C4-2B (cell line): Measurements from ENCODE around the gene OR52K1.
"Not testable (repeated sequence)": the region's sequence is repeated elsewhere in the genome, so short reads cannot be mapped to it uniquely, and the experiment has no call there.

Experiments
- H3K27ac ChIP-seq: fragments of 450-650 bp; 2 replicates; pipeline ENCODE4 v1.5.1; 2017
- ZFX ChIP-seq: fragments of 450-650 bp; IDR thresholded peaks from 2 replicates; pipeline ENCODE4 v1.6.1; 2017
- TF ChIP-seq, protein P1 (sequence below): fragments of 450-650 bp; conservative IDR thresholded peaks from 2 replicates; pipeline ENCODE4 v1.5.1; 2017; ENCODE audit warnings: mild to moderate bottlenecking

Gene OR52K1

GRCh38 chr11:4522339-4522738, 39.9 kb downstream of the OR52K1 start:
- H3K27ac ChIP-seq, result no peak overlapping the region
- TF ChIP-seq, protein P1, sequence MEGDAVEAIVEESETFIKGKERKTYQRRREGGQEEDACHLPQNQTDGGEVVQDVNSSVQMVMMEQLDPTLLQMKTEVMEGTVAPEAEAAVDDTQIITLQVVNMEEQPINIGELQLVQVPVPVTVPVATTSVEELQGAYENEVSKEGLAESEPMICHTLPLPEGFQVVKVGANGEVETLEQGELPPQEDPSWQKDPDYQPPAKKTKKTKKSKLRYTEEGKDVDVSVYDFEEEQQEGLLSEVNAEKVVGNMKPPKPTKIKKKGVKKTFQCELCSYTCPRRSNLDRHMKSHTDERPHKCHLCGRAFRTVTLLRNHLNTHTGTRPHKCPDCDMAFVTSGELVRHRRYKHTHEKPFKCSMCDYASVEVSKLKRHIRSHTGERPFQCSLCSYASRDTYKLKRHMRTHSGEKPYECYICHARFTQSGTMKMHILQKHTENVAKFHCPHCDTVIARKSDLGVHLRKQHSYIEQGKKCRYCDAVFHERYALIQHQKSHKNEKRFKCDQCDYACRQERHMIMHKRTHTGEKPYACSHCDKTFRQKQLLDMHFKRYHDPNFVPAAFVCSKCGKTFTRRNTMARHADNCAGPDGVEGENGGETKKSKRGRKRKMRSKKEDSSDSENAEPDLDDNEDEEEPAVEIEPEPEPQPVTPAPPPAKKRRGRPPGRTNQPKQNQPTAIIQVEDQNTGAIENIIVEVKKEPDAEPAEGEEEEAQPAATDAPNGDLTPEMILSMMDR, result no peak
- no peak for TF ChIP-seq ZFX

DNA sequence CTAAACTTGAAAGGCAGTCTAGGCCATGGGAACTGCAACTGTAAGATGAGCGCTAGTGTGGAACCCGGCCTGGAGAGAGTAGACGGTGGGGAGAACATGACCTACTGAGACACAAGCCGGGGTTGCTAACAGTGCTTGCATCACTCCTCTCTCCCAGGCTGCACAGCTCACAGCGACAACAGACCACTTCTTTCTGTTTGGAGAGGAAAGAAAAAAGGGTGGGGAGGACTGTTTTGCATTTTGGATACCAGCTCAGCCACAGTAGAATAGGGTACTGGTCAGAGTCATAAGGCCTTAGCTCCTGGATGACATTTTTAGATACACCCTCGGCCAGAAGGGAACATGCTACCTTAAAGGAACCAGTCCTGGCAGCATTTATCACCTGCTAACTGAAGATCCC, 40.3 kb downstream of the OR52K1 start:
- no peak overlapping the region for H3K27ac ChIP-seq
- no peak for TF ChIP-seq ZFX
- TF ChIP-seq, protein P1, result no peak

GRCh38 chr11:4523666-4524065, 41.2 kb downstream of the OR52K1 start:
- no peak for TF ChIP-seq ZFX
- TF ChIP-seq, protein P1, result no peak
- no peak overlapping the region for H3K27ac ChIP-seq

GRCh38 chr11:4527926-4528325, 45.5 kb downstream of the OR52K1 start:
- TF ChIP-seq, protein P1, result no peak
- TF ChIP-seq ZFX, result no peak

GRCh38 chr11:4531686-4532085, 49.2 kb downstream of the OR52K1 start:
- not testable (repeated sequence) for H3K27ac ChIP-seq

More at GRCh38 chr11:4527926-4528325, 45.5 kb downstream of the OR52K1 start:
- H3K27ac ChIP-seq, result no peak overlapping the region

DNA sequence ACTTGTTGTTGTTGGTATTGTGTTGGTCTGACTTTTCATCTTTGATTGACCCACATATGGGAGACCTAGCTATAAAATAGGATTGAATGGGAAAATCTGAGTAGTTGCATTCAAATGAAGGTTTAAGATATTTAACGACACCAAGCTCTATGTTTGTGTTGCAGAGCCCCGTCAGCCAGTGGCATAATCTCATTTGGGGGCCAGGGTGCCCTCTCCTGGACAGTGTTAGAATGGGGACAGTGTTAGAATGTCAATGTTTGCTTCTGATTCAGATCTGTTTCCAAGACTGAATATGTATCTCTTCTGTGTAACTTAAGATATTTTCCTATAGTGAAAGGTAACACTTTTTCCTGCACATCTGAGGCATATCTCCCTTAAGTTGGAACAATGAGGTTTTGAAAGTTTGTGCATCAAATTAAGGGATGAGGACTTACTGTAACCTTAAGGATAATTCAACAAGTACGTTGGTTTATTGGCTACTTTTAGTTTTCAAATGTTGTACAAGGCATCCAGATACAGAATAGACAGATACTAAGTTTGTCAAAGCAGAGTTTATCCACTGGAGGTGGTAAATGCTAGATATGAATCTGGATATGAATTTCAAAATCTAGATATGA, 57.3 kb downstream of the OR52K1 start:
- TF ChIP-seq, protein P1, result peak; percentile 91
- no peak for TF ChIP-seq ZFX
- H3K27ac ChIP-seq, result no peak overlapping the region

DNA sequence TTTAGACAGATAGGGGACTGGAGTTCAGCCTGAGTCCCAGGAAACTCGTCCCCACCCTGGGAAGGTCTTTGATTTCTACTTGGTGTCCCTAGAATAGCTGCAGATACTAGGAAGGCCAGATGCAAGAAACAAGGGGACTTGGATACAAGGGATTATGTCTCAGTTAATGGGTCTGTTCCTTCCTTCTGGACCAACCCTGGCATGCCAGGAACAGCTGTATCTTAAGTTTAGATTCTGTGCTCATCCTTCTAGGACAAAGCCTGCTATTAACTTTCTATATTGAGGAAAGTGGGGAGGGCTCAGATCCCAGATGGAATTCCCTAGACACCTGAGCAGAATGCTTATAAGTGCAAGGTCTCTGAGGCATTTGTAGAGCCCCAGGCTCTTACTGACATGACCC, 58.6 kb downstream of the OR52K1 start:
- no peak overlapping the region for H3K27ac ChIP-seq
- TF ChIP-seq, protein P1, result no peak
- no peak for TF ChIP-seq ZFX
